GM23338 (cell line): ENCODE results near the gene ZNF609. TPM values are rescaled to one million over a fixed set of nuclear protein-coding genes. Genes with fewer than 3 reads are reported as not detected.
A peak's percentile ranks its signal among the peaks of the same experiment; 100 is the strongest.

ENCODE experiments used
- ATAC-seq: fragments of 200-7000 bp; cut with Tn5 transposase; 3 replicates; pipeline ENCODE4 v1.9.1; 2020
- DNase-seq: peaks from one replicate; pipeline ENCODE4 v3.0.0-alpha.2; 2015; ENCODE audit warnings: low spot score
- H2AFZ ChIP-seq: fragments of 200-600 bp; sonication (generic); 2 replicates; pipeline ENCODE4 v1.8.0; 2016; ENCODE audit warnings: antibody characterized with exemption, mild to moderate bottlenecking, moderate library complexity
- H3F3A ChIP-seq: fragments of 200-600 bp; sonication (generic); replicated peaks from 2 replicates; pipeline ENCODE4 v1.8.0; 2017; ENCODE audit warnings: antibody characterized with exemption, mixed run types, low read depth
- H3K27ac ChIP-seq: fragments of 200-600 bp; sonication (generic); 2 replicates; pipeline ENCODE4 v1.6.1; 2016; ENCODE audit warnings: low read depth
- H3K27me3 ChIP-seq: fragments of 200-600 bp; sonication (generic); 2 replicates; pipeline ENCODE4 v1.8.0; 2016; ENCODE audit warnings: mild to moderate bottlenecking, mixed run types, moderate library complexity; ENCODE audit not compliant: insufficient read depth
- H3K36me3 ChIP-seq: fragments of 200-600 bp; sonication (generic); 2 replicates; pipeline ENCODE4 v1.8.0; 2016; ENCODE audit warnings: mild to moderate bottlenecking; ENCODE audit not compliant: insufficient read depth
- H3K4me1 ChIP-seq: fragments of 200-600 bp; sonication (generic); 2 replicates; pipeline ENCODE4 v1.8.0; 2016; ENCODE audit warnings: mild to moderate bottlenecking, moderate library complexity; ENCODE audit not compliant: insufficient read depth
- H3K4me2 ChIP-seq: fragments of 200-600 bp; sonication (generic); 2 replicates; pipeline ENCODE4 v1.7.1; 2017; ENCODE audit warnings: mixed run types
- H3K4me3 ChIP-seq: fragments of 200-600 bp; sonication (generic); 2 replicates; pipeline ENCODE4 v1.6.1; 2016; ENCODE audit warnings: mixed run types
- H3K79me2 ChIP-seq: fragments of 200-600 bp; sonication (generic); replicated peaks from 2 replicates; pipeline ENCODE4 v1.8.0; 2017; ENCODE audit warnings: mild to moderate bottlenecking; ENCODE audit not compliant: insufficient read depth
- H3K9me2 ChIP-seq: fragments of 200-600 bp; sonication (generic); 2 replicates; pipeline ENCODE4 v1.8.0; 2017; ENCODE audit not compliant: insufficient read depth
- H4K20me1 ChIP-seq: fragments of 200-600 bp; sonication (generic); replicated peaks from 2 replicates; pipeline ENCODE4 v1.8.0; 2017; ENCODE audit warnings: mild to moderate bottlenecking; ENCODE audit not compliant: insufficient read depth
- H3K27ac Mint-ChIP-seq: 2 replicates; pipeline ENCODE4 v1.8.0; 2020; ENCODE audit warnings: inconsistent platforms, mild to moderate bottlenecking, moderate library complexity, mixed read lengths
- H3K27me3 Mint-ChIP-seq: 3 replicates; pipeline ENCODE4 v1.8.0; 2022; ENCODE audit warnings: low read depth, mild to moderate bottlenecking, moderate library complexity, mixed read lengths, inconsistent platforms; ENCODE audit not compliant: insufficient read depth, poor library complexity
- H3K36me3 Mint-ChIP-seq: 3 replicates; pipeline ENCODE4 v1.8.0; 2021; ENCODE audit warnings: low read depth, mild to moderate bottlenecking, inconsistent platforms, moderate library complexity, mixed read lengths
- H3K4me1 Mint-ChIP-seq: 3 replicates; pipeline ENCODE4 v1.8.0; 2020; ENCODE audit warnings: mild to moderate bottlenecking, inconsistent platforms, mixed read lengths
- H3K4me3 Mint-ChIP-seq: 3 replicates; pipeline ENCODE4 v1.8.0; 2021; ENCODE audit warnings: moderate library complexity, mild to moderate bottlenecking, inconsistent platforms, mixed read lengths
- H3K9me3 Mint-ChIP-seq: 3 replicates; pipeline ENCODE4 v1.8.0; 2020; ENCODE audit warnings: moderate library complexity, mild to moderate bottlenecking, inconsistent platforms, mixed read lengths
- EZH2 ChIP-seq: fragments of 200-600 bp; sonication (generic); IDR thresholded peaks from one replicate; pipeline ENCODE4 v1.8.0; 2017; ENCODE audit warnings: antibody characterized with exemption, mild to moderate bottlenecking, low read depth; ENCODE audit not compliant: unreplicated experiment
- EZH2phosphoT487 ChIP-seq: fragments of 200-600 bp; sonication (generic); IDR thresholded peaks from one replicate; pipeline ENCODE4 v1.8.1; 2018; ENCODE audit warnings: antibody characterized with exemption; ENCODE audit not compliant: unreplicated experiment
- REST ChIP-seq: IDR thresholded peaks from one replicate; pipeline ENCODE4 v1.6.1; 2018; ENCODE audit warnings: antibody characterized with exemption; ENCODE audit not compliant: unreplicated experiment
- STAT1 ChIP-seq: IDR thresholded peaks from one replicate; pipeline ENCODE4 v1.6.1; 2016; ENCODE audit warnings: antibody characterized with exemption; ENCODE audit not compliant: unreplicated experiment
- ZNF114 ChIP-seq: fragments of 250-450 bp; sonication (Bioruptor Pico); IDR thresholded peaks from 2 replicates; pipeline ENCODE4 v1.5.0; 2020; ENCODE audit warnings: mild to moderate bottlenecking, moderate library complexity
- ZNF462 ChIP-seq: fragments of 250-450 bp; sonication (Bioruptor Pico); IDR thresholded peaks from 2 replicates; pipeline ENCODE4 v1.5.0; 2020; ENCODE audit warnings: mild to moderate bottlenecking, moderate library complexity
- polyA plus RNA-seq: library from polyadenylated mRNA; unstranded; fragments of >200 nt; fragmentation: Nextera tagmentation; extraction: Ambion mirVana; gene quantifications from 2 replicates; pipeline ENCODE4 v1.2.1, GENCODE V29; 2016
- total RNA-seq: library from RNA; depleted of rRNA; stranded (reverse); fragments of >200 nt; shearing (Covaris generic); gene quantifications from 2 replicates; pipeline ENCODE4 v1.2.3, GENCODE V29; 2014

The ZNF609 gene
- total and polyA plus RNA-seq, 2 experiments from 2014 or later: 26.4 to 40.2 TPM

GRCh38 chr15:64521201-64521600 is 60.8 kb downstream of the ZNF609 start (continued):
- no peak for TF ChIP-seq ZNF462 (CRISPR knock-in tag)
- TF ChIP-seq REST: no peak

DNA sequence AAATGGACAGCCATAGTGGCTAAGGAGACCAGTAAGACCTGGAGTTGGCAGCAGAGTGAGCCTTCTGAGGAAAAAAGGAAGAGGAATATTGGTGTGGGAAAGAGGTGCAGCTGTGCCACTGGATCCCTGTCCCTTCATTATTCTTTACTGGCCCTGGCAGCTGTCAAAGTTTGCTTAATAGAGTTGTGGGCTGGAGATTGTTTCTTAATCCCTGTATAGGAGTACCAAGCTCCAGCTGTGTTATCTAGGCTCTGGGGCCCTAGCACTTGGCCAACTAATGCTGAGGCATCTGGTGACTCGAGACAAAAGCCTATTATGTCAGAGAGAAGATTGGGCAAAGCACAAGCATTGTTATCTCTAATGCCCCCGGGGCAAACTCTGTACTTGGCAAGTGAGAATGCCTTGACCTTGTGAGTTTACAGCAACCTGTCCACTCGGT is 61.4 kb downstream of the ZNF609 start:
- DNase-seq: peak; percentile 66
- Mint-ChIP-seq H3K9me3 (no peaks in the 10 kb centered on the region), H3K36me3 (no peaks in the 10 kb centered on the region), H3K4me1 (peaks cover 51% of the 10 kb centered on the region), H3K27me3 (no peaks in the 10 kb centered on the region), H3K27ac (no peak overlapping the region), H3K4me3 (no peak overlapping the region)
- H4K20me1 ChIP-seq: peaks cover 71% of the 10 kb centered on the region
- no peak overlapping the region for H2AFZ ChIP-seq
- no peak overlapping the region for H3K4me3 ChIP-seq
- ATAC-seq: peak; percentile 88
- H3K9me2 ChIP-seq: no peaks in the 10 kb centered on the region
- no peaks in the 10 kb centered on the region for H3K36me3 ChIP-seq
- H3K27me3 ChIP-seq: no peaks in the 10 kb centered on the region
- H3K4me1 ChIP-seq: peaks cover 31% of the 10 kb centered on the region
- peaks cover 97% of the 10 kb centered on the region for H3K79me2 ChIP-seq
- H3K4me2 ChIP-seq: no peak overlapping the region
- H3K27ac ChIP-seq: peak overlapping the region; percentile 55; the same call in 1 of the 2 replicates
- no peaks in the 10 kb centered on the region for H3F3A ChIP-seq
- no peak for TF ChIP-seq ZNF462 (CRISPR knock-in tag)
- no peak for TF ChIP-seq EZH2phosphoT487
- TF ChIP-seq EZH2: no peak
- TF ChIP-seq ZNF114: no peak
- TF ChIP-seq STAT1: no peak
